Left colon (tissue), 2 donors: Measurements from ENCODE around the gene GATAD2B. TPM values are rescaled to one million over a fixed set of nuclear protein-coding genes. Genes with fewer than 3 reads are reported as not detected.
"Not testable (repeated sequence)": the region's sequence is repeated elsewhere in the genome, so short reads cannot be mapped to it uniquely, and the experiment has no call there.

Experiments used
- ATAC-seq: fragments of 200-7000 bp; cut with Tn5 transposase; one replicate; pipeline ENCODE4 v1.9.1; 2020; ENCODE audit warnings: mild to moderate bottlenecking, moderate library complexity
- DNase-seq, 2 donors: peaks; one replicate each; pipeline ENCODE4 v3.0.0-alpha.2; 2020
- intact Hi-C, 2 donors: fragments of 100-400 bp; cut with DNase I in 1 of 2; cut with micrococcal nuclease in 1 of 2; formaldehyde crosslinking; loops; one replicate each; pipeline versions ENCODE4 v1.11.2 to v1.14.0; 2022; cut with DNase I, micrococcal nuclease
- total RNA-seq, 2 donors: library from RNA; stranded (reverse); fragmentation: NEBNext Ultra II Directional; extraction: Animal tissue kit (Norgen Biotek cat#: 25700); gene quantifications; one replicate each; pipeline ENCODE4 v1.2.1, GENCODE V29; 2021
- donor health status: DM: no; HTN: no; CAD: no.
- donor health status: DM: yes; HTN: yes; CAD: no.

The GATAD2B gene
- total RNA-seq, 2 donors from 2014 or later = 33.9 to 34.9 TPM

DNA sequence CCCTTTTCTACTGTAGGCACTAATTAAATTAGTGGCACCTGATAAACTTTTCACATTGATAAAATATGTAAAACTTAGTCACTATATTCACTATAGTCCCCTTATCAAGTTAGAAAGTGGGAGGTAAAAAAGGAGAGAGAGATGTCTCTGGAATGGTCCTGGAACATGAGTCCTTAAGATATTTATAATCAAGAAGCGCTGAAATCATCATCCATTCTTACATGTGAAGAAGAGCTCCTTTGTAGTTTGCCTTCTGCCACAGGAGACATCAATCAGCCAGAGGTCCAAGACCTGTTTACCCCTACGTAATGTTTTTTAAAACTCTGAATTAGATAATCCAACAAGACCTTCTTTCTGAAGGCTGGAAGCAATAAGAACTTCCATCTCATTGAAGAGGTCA, 65.3 kb downstream of the GATAD2B start:
- intact Hi-C loops = no loop called here
- DNase-seq (no peak), ATAC-seq (no peak)

DNA sequence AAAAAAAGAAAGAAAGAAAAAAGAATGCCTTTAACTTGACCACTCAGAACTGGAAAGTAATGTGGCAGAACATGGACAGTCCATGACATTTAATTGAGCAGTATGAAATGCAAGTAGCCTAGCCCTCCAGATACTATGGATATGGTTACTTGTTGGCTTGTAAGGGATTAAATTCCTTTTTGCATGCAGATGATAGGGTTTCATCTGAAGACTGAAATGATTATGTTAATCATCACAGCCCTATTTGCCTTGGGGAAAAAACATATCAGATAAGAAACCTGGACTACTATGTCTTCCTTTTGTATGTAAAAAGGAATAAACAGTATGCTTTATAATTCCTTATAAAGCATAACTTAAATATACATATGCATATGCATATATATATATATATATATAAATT, 66.0 kb downstream of the GATAD2B start:
- no peak for DNase-seq
- intact Hi-C loops = no loop called here
- ATAC-seq = no peak

DNA sequence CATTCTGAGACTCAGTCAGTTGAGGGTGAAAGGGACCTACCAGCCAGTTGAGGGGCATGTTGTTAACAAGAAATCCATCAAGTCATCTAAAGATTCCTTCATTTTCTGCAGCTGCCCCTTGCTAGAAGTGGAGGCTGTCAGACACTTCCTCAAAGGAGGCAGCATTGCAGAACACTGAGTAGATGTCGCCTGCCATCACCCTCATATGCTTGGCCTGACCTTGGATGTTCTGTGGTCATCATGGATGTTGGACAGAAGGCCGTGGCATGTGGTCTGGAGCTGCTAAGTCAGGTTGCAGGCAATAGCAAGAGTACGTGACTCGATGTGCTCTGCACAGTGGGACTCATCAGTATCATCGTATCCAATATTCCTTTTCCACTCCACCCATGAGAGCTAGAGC, 70.6 kb downstream of the GATAD2B start:
- intact Hi-C loops = no loop called here
- DNase-seq = no peak
- ATAC-seq = no peak

GRCh38 chr1:153849487-153850185, 73.1 kb downstream of the GATAD2B start:
- intact Hi-C loops = no loop called here
- DNase-seq = no peak
- no peak for ATAC-seq

DNA sequence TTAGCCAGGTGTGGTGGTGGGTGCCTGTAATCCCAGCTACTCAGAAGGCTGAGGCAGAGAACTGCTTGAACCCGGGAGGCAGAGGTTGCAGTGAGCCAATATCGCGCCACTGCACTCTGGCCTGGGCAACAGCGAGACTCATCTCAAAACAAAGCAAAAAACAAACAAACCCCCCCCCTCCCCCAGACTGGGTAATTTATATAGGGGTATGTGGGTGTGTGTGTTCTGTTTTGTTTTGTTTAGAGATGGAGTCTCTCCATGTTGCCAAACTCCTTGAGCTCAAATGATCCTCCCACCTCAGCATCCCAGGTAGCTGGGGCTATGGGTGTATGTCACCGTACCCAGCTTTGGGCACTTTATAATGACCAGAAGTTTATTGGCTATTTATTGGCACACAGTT, 74.0 kb downstream of the GATAD2B start:
- DNase-seq (no peak), ATAC-seq (no peak)
- intact Hi-C loops = no loop called here

GRCh38 chr1:153845158-153845557, 77.6 kb downstream of the GATAD2B start:
- no peak for ATAC-seq
- no peak for DNase-seq
- intact Hi-C loops = no loop called here

DNA sequence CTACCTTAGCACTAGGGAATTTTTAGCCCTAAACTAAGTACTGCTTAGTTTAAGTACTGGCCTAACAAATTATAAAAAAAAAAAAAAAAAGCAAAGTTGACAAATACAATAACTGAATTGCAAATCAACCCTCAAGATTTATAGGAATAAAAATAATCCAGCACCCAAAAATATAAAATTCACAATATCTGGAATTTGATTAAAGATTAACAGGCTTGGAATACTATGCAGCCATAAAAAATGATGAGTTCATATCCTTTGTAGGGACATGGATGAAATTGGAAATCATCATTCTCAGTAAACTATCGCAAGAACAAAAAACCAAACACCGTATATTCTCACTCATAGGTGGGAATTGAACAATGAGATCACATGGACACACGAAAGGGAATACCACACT, 78.4 kb downstream of the GATAD2B start:
- intact Hi-C loops, ATAC-seq, DNase-seq: not testable (repeated sequence)

DNA sequence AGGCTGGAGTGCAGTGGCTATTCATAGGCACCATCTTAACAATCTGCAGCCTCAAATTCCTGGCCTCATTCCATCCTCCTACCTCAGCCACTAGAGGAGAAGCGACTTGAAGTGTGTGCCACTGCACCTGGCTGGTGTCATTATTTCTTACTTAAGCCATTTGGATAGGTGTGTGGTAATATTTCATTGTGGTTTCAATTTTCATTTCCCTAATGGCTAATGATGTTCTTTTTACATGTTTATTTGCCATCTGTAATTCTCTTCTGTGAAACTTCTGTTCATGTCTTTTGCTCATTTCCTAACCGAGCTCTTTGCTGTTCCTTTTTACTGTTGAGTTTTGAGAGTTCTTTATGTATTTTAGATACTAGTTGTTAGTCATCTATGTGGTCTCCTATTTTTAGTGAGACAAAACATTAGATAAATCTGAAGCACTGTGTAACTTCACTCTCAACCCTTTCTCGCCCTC, 80.7 kb downstream of the GATAD2B start:
- DNase-seq (no peak), ATAC-seq (no peak)
- intact Hi-C loops = no loop called here

- ATAC-seq = no peak
- intact Hi-C loops = no loop called here
- DNase-seq = no peak
Observed at GRCh38 chr1:153841463-153841994, 81.2 kb downstream of the GATAD2B start.

GRCh38 chr1:153840774-153841173, 82.0 kb downstream of the GATAD2B start:
- DNase-seq, ATAC-seq, intact Hi-C loops: not testable (repeated sequence)

DNA sequence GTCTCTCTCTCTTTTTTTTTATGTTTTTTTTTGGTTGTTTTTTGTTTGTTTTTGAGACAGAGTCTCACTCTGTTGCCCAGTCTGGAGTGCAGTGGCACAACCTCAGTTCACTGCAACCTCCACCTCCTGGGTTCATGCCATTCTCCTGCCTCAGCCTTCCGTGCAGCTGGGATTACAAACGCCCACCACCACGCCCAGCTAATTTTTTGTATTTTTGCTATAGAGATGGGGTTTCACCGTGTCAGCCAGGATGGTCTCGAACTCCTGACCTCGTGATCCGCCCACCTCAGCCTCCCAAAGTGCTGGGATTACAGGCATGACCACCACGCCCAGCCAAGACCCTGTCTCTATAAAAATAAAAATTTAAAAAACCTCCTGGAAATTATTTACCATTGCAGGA, 88.8 kb downstream of the GATAD2B start:
- ATAC-seq, intact Hi-C loops, DNase-seq: not testable (repeated sequence)

GRCh38 chr1:153833171-153833570, 89.6 kb downstream of the GATAD2B start:
- intact Hi-C loops = no loop called here
- ATAC-seq (no peak), DNase-seq (no peak)

- intact Hi-C loops = no loop called here
- DNase-seq (no peak), ATAC-seq (peak; percentile 77)
Observed at GRCh38 chr1:153832293-153832692, 90.5 kb downstream of the GATAD2B start.

DNA sequence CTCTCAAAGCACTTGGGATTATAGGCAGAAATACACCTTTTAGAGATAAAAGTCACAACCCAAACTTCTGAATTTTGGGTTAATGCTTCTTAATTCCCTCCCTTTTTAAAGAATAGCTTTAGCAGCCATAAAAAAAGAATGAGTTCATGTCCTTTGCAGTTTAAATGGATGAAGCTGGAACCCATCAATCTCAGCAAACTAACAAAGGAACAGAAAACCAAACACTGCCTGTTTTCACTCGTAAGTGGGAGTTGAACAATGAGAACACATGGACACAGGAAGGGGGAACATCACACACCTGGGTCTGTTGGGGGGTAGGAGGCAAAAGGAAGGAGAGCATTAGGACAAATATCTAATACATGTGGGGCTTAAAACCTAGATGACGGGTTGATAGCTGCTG, 91.7 kb downstream of the GATAD2B start:
- ATAC-seq = no peak
- intact Hi-C loops = no loop called here
- no peak for DNase-seq

DNA sequence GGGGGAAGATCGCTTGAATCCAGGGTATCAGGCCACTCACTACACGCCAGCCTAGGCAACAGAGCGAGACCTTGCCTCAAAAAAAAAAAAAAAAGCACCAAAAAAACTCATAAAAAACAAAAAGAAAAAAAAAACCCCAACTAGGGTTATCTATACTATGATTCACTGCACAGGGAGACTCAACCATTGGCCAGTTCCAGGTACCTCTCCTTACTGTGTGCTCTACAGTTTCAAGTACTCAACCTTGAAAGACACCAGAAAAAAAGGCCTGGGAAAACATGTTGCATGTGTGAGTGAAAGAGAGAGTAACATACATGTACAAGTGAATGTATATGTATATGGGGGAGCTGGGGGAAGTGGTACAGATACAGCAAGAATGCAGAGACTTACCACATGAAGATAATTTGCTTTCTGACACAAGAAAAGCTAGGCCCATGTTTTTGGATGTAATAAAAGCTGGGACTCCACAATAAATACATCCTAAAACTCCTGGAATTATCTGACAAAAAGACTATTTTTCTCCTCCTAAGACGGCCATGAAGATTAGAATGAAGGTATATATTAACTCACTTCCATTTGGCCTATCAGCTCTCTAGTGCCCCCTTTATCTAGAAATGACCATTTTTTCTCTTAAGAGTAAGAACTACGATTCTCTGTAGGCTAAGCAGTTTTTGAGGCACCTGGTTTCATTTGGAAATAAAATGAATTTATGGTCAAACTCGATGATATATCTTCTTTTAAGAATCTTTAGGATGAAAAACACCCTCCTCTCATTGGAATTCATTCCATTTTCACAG, 95.4 kb downstream of the GATAD2B start:
- intact Hi-C loops = loop anchor here in 1 of 2 donors (10.0 kb wide), 1 partner anchor 117 kb away; the partner anchor contains the start of gene DENND4B
- no peak for ATAC-seq
- no peak for DNase-seq

DNA sequence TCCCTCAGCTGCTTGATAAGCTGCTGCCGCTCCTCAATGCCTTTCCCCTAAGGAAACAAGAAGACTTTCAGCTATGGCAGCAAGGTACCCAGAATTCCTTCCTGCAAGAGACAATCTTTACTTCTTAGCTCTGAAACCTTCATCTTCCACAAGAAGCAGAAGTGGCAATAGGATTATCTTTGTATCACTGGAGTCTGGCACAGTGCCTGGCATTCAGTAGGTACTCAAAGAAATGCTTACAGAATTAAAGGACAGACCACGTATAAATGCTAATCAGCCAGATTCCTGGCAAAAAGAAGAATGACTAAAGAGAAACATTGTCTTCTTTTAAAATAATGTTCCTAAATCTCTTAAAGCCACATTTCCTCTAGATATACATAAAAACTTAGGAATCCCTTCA, 103.9 kb downstream of the GATAD2B start:
- intact Hi-C loops = no loop called here
- no peak for ATAC-seq

DNA sequence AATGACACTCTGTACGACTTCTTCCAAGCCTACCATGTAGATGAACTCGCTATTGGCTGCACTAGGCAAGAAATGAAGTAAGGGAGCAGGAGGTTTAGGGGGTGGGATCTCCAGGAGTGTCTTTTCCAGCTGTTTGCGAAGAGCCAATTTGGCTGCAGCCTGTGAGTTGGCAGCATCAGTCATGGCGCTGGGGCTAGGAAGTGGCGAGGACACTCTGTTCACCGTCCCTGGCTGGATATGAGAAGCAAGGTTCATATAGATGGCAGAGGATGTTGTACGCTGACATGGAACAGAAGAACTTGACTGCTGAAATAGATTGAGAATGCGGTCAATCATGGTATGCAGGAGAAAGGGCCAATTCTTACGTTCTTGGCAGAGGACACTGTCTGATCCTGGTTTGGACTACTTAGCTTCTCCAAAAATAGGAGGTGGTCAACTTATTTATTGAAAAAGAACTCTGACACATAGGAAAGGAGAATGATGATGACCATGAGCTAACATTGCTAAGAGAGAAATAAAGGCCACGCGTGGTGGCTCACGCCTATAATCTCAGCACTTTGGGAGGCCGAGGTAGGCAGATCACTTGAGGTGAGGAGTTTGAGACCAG, 106.4 kb downstream of the GATAD2B start:
- no peak for DNase-seq
- intact Hi-C loops = no loop called here
- ATAC-seq = no peak

More for the DNA sequence above, 103.9 kb downstream of the GATAD2B start:
- no peak for DNase-seq

DNA sequence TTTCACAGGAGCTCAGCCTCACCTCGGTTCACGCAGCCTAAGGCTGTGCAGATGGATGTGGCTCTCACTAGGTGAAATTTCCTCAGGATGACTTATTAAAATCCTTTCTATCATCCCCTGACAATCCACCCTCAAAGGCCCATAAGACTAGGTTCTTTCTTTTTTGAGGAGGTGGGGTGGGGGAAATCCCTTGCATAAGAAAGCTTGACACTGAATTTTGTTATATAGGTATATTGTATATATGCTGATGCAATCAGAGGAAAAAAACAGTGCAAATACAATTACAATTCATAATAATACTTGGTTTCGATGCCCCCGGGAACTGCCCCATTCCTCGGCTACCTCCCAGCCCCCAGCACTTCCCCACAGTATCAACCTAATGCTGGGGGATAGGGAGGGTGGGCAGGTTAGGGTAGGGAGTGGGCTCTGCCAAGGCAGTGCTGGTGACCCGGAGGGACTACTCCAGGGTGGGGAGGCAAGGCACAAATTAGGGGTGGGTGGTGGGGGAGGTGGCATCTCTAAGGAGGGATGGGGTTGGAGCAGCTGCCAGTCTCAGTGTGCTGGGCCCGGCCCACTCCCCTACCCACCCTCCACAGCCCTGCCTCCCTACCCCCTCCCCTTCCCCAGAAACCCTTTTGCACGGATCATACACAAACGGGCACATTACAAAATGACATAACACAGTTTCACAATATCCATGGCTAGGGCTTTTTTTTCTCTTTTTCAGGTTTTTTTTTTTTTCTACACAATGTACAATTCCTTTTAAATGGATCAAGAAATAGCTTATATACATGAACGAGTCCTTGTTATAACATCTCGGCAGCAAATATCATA, 116.7 kb downstream of the GATAD2B start:
- ATAC-seq (no peak), DNase-seq (no peak)
- intact Hi-C loops = no loop called here
